ENCODE results near the gene LDLRAD1.

DNA sequence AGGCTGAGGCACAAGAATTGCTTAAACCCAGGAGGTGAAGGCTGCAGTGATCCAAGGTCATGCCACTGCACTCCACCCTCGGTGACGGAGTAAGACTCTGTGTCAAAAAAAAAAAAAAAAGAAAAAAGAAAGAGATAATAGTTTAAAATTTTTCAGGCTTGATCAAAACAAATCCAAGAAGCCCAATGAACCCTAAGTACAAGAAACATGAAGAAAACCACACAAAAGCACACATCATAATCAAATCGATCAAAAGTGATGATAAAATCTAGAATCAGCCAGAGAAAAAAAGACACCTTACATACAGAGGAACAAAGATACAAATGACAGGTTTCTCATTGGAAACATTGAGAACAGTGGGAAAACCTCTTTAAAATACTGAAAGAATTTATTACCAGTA lies 31.5 kb downstream of the LDLRAD1 start:
- TF ChIP-seq TAF1 (IDR thresholded peaks at IDR 0.05; ENCODE audit: borderline replicate concordance, low read depth, low read length) = no peak
- no peak for TF ChIP-seq POLR2A (IDR thresholded peaks at IDR 0.05; ENCODE audit: low read depth, low read length)
